ENCODE data around the gene C10orf88.

- TF ChIP-seq, protein P1, sequence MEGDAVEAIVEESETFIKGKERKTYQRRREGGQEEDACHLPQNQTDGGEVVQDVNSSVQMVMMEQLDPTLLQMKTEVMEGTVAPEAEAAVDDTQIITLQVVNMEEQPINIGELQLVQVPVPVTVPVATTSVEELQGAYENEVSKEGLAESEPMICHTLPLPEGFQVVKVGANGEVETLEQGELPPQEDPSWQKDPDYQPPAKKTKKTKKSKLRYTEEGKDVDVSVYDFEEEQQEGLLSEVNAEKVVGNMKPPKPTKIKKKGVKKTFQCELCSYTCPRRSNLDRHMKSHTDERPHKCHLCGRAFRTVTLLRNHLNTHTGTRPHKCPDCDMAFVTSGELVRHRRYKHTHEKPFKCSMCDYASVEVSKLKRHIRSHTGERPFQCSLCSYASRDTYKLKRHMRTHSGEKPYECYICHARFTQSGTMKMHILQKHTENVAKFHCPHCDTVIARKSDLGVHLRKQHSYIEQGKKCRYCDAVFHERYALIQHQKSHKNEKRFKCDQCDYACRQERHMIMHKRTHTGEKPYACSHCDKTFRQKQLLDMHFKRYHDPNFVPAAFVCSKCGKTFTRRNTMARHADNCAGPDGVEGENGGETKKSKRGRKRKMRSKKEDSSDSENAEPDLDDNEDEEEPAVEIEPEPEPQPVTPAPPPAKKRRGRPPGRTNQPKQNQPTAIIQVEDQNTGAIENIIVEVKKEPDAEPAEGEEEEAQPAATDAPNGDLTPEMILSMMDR (IDR thresholded peaks at IDR 0.05) = no peak
- TF ChIP-seq POLR2A (IDR thresholded peaks at IDR 0.05) (no peak), EP300 (IDR thresholded peaks at IDR 0.05) (no peak)
Measured at GRCh38 chr10:122957474-122957873, 3.4 kb upstream of the C10orf88 start.

Data from tibial nerve (tissue), 4 donors.